ENCODE measurements around the gene ZNF83.
"Not testable (repeated sequence)": the region's sequence is repeated elsewhere in the genome, so short reads cannot be mapped to it uniquely, and the experiment has no call there.

Gene ZNF83

GRCh38 chr19:52637718-52638585 lies at the start of gene ZNF83:
TSS of gene ZNF83 (minus strand) at chr19:52638355.
- peak; percentile 97 for DNase-seq

- DNase-seq = no peak
Measured at GRCh38 chr19:52687684-52688083, 49.5 kb upstream of the ZNF83 start.

- no peak for DNase-seq
Measured at GRCh38 chr19:52685811-52686210, 47.7 kb upstream of the ZNF83 start.

GRCh38 chr19:52681216-52681615 lies 43.1 kb upstream of the ZNF83 start:
- DNase-seq = not testable (repeated sequence)

- DNase-seq = no peak
Measured at GRCh38 chr19:52679598-52679997, 41.4 kb upstream of the ZNF83 start.

- not testable (repeated sequence) for DNase-seq
Measured at GRCh38 chr19:52675239-52675638, 37.1 kb upstream of the ZNF83 start.

GRCh38 chr19:52673014-52673413 lies 34.9 kb upstream of the ZNF83 start:
- no peak for DNase-seq

GRCh38 chr19:52670046-52670445 lies 31.9 kb upstream of the ZNF83 start:
- no peak for DNase-seq

GRCh38 chr19:52669586-52669985 lies 31.4 kb upstream of the ZNF83 start:
- DNase-seq = no peak

- no peak for DNase-seq
Measured at GRCh38 chr19:52667972-52668371, 29.8 kb upstream of the ZNF83 start.

GRCh38 chr19:52666506-52666905 lies 28.4 kb upstream of the ZNF83 start:
- DNase-seq = no peak

- no peak for DNase-seq
Measured at GRCh38 chr19:52665529-52665928, 27.4 kb upstream of the ZNF83 start.

- no peak for DNase-seq
Measured at GRCh38 chr19:52665027-52665426, 26.9 kb upstream of the ZNF83 start.

GRCh38 chr19:52664461-52664860 lies 26.3 kb upstream of the ZNF83 start:
- no peak for DNase-seq

GRCh38 chr19:52662631-52663030 lies 24.5 kb upstream of the ZNF83 start:
- DNase-seq = no peak

GRCh38 chr19:52660981-52661380 lies 22.8 kb upstream of the ZNF83 start:
- DNase-seq = no peak

GRCh38 chr19:52659013-52659412 lies 20.9 kb upstream of the ZNF83 start:
- no peak for DNase-seq

GRCh38 chr19:52658595-52658994 lies 20.4 kb upstream of the ZNF83 start:
- no peak for DNase-seq

- no peak for DNase-seq
Measured at GRCh38 chr19:52653161-52653560, 15.0 kb upstream of the ZNF83 start.

GRCh38 chr19:52651956-52652355 lies 13.8 kb upstream of the ZNF83 start:
- DNase-seq = no peak

GRCh38 chr19:52648336-52649016 lies 10.3 kb upstream of the ZNF83 start:
- no peak for DNase-seq

GRCh38 chr19:52646571-52647217 lies 8.5 kb upstream of the ZNF83 start:
- no peak for DNase-seq

- DNase-seq = no peak
Measured at GRCh38 chr19:52640916-52641315, 2.8 kb upstream of the ZNF83 start.

- no peak for DNase-seq
Measured at GRCh38 chr19:52639996-52640395, 1.8 kb upstream of the ZNF83 start.
